ENCODE measurements around the gene NR6A1.

NR6A1 gene

GRCh38 chr9:124760719-124761118 is 10.4 kb downstream of the NR6A1 start:
- Histone ChIP-seq H3K27ac (ENCODE audit: low read depth, low read length) (no peak overlapping the region), H3K79me2 (ENCODE audit: insufficient read depth, low read length) (peaks cover 32% of the 10 kb centered on the region)
- TF ChIP-seq CTCF (IDR thresholded peaks at IDR 0.05; ENCODE audit: insufficient read depth, low read length, poor library complexity, severe bottlenecking) (no peak), EZH2phosphoT487 (conservative IDR thresholded peaks at IDR 0.05; ENCODE audit: low read length) (no peak)

GRCh38 chr9:124759327-124759726 is 11.8 kb downstream of the NR6A1 start:
- peaks cover 20% of the 10 kb centered on the region for H3K79me2 ChIP-seq (ENCODE audit: insufficient read depth, low read length)
- no peak overlapping the region for H3K4me2 ChIP-seq (ENCODE audit: low read depth, low read length, poor library complexity, severe bottlenecking)
- TF ChIP-seq EZH2phosphoT487 (conservative IDR thresholded peaks at IDR 0.05; ENCODE audit: low read length) (no peak), CTCF (IDR thresholded peaks at IDR 0.05; ENCODE audit: insufficient read depth, low read length, poor library complexity, severe bottlenecking) (no peak)
- H3K9me3 ChIP-seq (ENCODE audit: insufficient read depth, low read length) = no peaks in the 10 kb centered on the region
- no peak overlapping the region for H2AFZ ChIP-seq (ENCODE audit: low read depth, low read length, severe bottlenecking)
- no peaks in the 10 kb centered on the region for H3K9me2 ChIP-seq (replicated peaks; ENCODE audit: insufficient read depth, low read length)
- no peak overlapping the region for H3K27ac ChIP-seq (ENCODE audit: low read depth, low read length)
- H3K4me3 ChIP-seq (ENCODE audit: insufficient read depth, low read length, poor library complexity, severe bottlenecking) = no peak overlapping the region
- H3F3A ChIP-seq (ENCODE audit: insufficient read depth) = no peaks in the 10 kb centered on the region
- H3K27me3 ChIP-seq (ENCODE audit: low read length) = no peaks in the 10 kb centered on the region
- no peak overlapping the region for H3K9ac ChIP-seq (ENCODE audit: low read length)
- peaks cover 67% of the 10 kb centered on the region; the same call in 1 of the 2 replicates for H4K20me1 ChIP-seq (ENCODE audit: low read depth, low read length)
- H3K36me3 ChIP-seq (ENCODE audit: low read length) = no peaks in the 10 kb centered on the region

More at GRCh38 chr9:124760719-124761118, 10.4 kb downstream of the NR6A1 start:
- H3F3A ChIP-seq (ENCODE audit: insufficient read depth) = no peaks in the 10 kb centered on the region
- H3K27me3 ChIP-seq (ENCODE audit: low read length) = no peaks in the 10 kb centered on the region
- H3K9me3 ChIP-seq (ENCODE audit: insufficient read depth, low read length) = no peaks in the 10 kb centered on the region
- peaks cover 67% of the 10 kb centered on the region for H4K20me1 ChIP-seq (ENCODE audit: low read depth, low read length)
- H3K4me2 ChIP-seq (ENCODE audit: low read depth, low read length, poor library complexity, severe bottlenecking) = no peak overlapping the region
- no peak overlapping the region for H3K4me3 ChIP-seq (ENCODE audit: insufficient read depth, low read length, poor library complexity, severe bottlenecking)
- no peak overlapping the region for H3K9ac ChIP-seq (ENCODE audit: low read length)
- no peak overlapping the region for H2AFZ ChIP-seq (ENCODE audit: low read depth, low read length, severe bottlenecking)
- H3K36me3 ChIP-seq (ENCODE audit: low read length) = no peaks in the 10 kb centered on the region
- no peaks in the 10 kb centered on the region for H3K9me2 ChIP-seq (replicated peaks; ENCODE audit: insufficient read depth, low read length)

- no peaks in the 10 kb centered on the region for H3K9me3 ChIP-seq (ENCODE audit: insufficient read depth, low read length)
- no peaks in the 10 kb centered on the region for H3K9me2 ChIP-seq (replicated peaks; ENCODE audit: insufficient read depth, low read length)
- no peak overlapping the region for H3K4me2 ChIP-seq (ENCODE audit: low read depth, low read length, poor library complexity, severe bottlenecking)
- peaks cover 66% of the 10 kb centered on the region; the same call in 1 of the 2 replicates for H4K20me1 ChIP-seq (ENCODE audit: low read depth, low read length)
- H3K36me3 ChIP-seq (ENCODE audit: low read length) = no peaks in the 10 kb centered on the region
- H3K27me3 ChIP-seq (ENCODE audit: low read length) = no peaks in the 10 kb centered on the region
- TF ChIP-seq CTCF (IDR thresholded peaks at IDR 0.05; ENCODE audit: insufficient read depth, low read length, poor library complexity, severe bottlenecking) = no peak
- TF ChIP-seq EZH2phosphoT487 (conservative IDR thresholded peaks at IDR 0.05; ENCODE audit: low read length) = no peak
- no peak overlapping the region for H3K9ac ChIP-seq (ENCODE audit: low read length)
- peaks cover 16% of the 10 kb centered on the region for H3K79me2 ChIP-seq (ENCODE audit: insufficient read depth, low read length)
- H3K27ac ChIP-seq (ENCODE audit: low read depth, low read length) = no peak overlapping the region
- no peak overlapping the region for H3K4me3 ChIP-seq (ENCODE audit: insufficient read depth, low read length, poor library complexity, severe bottlenecking)
- no peak overlapping the region for H2AFZ ChIP-seq (ENCODE audit: low read depth, low read length, severe bottlenecking)
- no peaks in the 10 kb centered on the region for H3F3A ChIP-seq (ENCODE audit: insufficient read depth)
These were observed 12.4 kb downstream of the NR6A1 start for GRCh38 chr9:124758691-124759090.
